GM13977 (cell line): ENCODE data around the gene AFMID.

Source experiments
- DNase-seq: peaks from one replicate; pipeline ENCODE4 v3.0.0; 2012; ENCODE audit warnings: low spot score
- CTCF ChIP-seq: IDR thresholded peaks from 2 replicates; pipeline ENCODE4 v1.5.1; 2012; ENCODE audit warnings: mild to moderate bottlenecking, control low read depth; ENCODE audit not compliant: insufficient read depth; ENCODE audit errors: extremely low read depth, missing control alignments
- in situ Hi-C: fragments of 300-500 bp; cut with MboI; formaldehyde crosslinking; loops from one replicate; pipeline ENCODE4 v1.12.0; 2022; ENCODE audit warnings: low sequenced_read_pairs, low pct_unique_long_range_greater_than_20kb, mixed read lengths, inconsistent platforms; ENCODE audit not compliant: unreplicated experiment

The AFMID gene

GRCh38 chr17:78146471-78146869, 40.7 kb upstream of the AFMID start:
- in situ Hi-C loops, result no loop called here
- DNase-seq, result no peak
- TF ChIP-seq CTCF, result no peak

- in situ Hi-C loops, result no loop called here
- TF ChIP-seq CTCF, result no peak
- DNase-seq, result no peak
Measured at GRCh38 chr17:78146881-78147280, 40.3 kb upstream of the AFMID start.

- in situ Hi-C loops, result no loop called here
- no peak for TF ChIP-seq CTCF
- DNase-seq, result no peak
Measured at GRCh38 chr17:78147315-78147998, 39.7 kb upstream of the AFMID start.

- no peak for DNase-seq
- TF ChIP-seq CTCF, result no peak
- in situ Hi-C loops, result no loop called here
Measured at GRCh38 chr17:78148286-78149016, 38.7 kb upstream of the AFMID start.

GRCh38 chr17:78151514-78152008, 35.6 kb upstream of the AFMID start:
- TF ChIP-seq CTCF, result no peak
- in situ Hi-C loops, result no loop called here
- DNase-seq, result no peak

- in situ Hi-C loops, result no loop called here
- no peak for TF ChIP-seq CTCF
- DNase-seq, result peak; percentile 78
Measured at GRCh38 chr17:78154903-78155811, 32.0 kb upstream of the AFMID start.
